Cardiac ventricle fibroblast (primary cell): ENCODE data around the gene S100A16. TPM values are rescaled to one million over a fixed set of nuclear protein-coding genes. Genes with fewer than 3 reads are reported as not detected.

Source experiments
- total RNA-seq: library from RNA; depleted of rRNA; stranded (reverse); fragments of >200 nt; gene quantifications from 2 replicates; pipeline ENCODE4 v1.2.3, GENCODE V29; 2015

Gene S100A16, protein sequence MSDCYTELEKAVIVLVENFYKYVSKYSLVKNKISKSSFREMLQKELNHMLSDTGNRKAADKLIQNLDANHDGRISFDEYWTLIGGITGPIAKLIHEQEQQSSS
- total RNA-seq = 134 and 164 TPM in 2 replicates

DNA sequence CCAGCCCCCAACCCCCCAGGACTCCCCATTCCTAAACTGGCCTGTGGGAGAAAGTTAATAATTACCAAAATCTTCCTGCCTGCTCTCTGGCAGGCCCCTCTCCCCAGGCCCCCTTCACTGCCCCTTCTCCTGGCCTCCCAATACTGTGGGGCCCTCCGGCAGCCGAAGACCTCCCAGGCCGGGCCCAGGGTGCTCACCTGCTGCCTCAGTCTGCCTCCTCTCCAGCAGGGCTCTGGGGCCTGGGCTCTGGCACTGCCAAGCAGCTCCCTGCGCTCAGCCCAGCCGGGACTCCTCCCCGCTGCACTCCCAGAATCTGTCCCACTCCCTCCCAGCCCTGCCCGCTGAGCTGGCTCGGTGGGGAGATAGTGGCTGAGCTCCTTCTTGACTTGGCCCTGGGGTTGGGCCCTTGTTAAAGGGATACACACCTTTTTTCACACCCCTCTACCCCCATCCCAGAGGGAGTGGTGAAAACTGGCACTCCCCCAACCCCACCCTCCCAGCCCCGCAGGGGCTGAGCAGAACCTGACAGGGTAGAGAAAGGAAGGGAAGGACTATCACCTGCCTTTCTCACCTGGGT is at the start of gene S100A16:
Gene S100A16, minus strand, starts transcription at position 383 of the 577 bp plus-strand sequence. CDS start 4,986 bp downstream, outside the sequence.

DNA sequence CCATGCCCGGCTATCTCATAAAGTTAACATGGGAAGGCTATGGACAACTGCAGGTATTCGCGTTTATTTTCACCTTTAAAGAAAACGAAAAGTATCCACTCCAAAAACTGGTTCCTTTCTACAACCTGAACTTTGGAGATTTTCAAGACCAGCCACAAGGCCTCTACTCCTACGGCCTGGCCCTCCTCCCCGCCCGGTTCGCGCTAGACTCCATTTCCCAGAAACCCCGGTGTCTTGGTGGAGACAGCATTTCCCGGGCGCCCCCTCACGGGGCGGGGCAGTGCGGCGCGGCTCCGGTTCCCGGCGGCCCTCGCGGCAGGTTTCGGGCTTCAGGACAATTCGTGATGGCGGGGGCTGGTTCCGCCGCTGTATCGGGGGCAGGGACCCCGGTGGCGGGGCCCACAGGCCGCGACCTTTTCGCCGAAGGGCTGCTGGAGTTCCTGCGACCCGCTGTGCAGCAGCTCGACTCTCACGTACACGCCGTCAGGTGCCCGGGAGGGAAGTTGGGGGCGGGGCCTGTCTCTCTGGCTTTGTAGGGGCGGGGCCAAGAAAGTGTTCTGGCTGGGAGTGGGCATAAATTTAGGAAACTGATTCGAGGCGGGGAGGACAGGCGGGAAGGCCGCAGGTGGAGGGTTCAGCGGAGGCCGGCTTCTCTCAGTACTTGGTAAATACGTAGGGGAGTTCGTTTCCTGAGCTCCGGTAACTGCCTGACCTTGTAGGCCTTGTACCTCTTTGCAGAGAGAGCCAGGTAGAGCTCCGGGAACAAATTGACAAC is 45.6 kb upstream of the S100A16 start, which contains the start of gene SNAPIN:
Gene SNAPIN, plus strand, starts transcription at position 304 of the 775 bp plus-strand sequence. Its CDS starts 41 bp downstream, at position 345.

DNA sequence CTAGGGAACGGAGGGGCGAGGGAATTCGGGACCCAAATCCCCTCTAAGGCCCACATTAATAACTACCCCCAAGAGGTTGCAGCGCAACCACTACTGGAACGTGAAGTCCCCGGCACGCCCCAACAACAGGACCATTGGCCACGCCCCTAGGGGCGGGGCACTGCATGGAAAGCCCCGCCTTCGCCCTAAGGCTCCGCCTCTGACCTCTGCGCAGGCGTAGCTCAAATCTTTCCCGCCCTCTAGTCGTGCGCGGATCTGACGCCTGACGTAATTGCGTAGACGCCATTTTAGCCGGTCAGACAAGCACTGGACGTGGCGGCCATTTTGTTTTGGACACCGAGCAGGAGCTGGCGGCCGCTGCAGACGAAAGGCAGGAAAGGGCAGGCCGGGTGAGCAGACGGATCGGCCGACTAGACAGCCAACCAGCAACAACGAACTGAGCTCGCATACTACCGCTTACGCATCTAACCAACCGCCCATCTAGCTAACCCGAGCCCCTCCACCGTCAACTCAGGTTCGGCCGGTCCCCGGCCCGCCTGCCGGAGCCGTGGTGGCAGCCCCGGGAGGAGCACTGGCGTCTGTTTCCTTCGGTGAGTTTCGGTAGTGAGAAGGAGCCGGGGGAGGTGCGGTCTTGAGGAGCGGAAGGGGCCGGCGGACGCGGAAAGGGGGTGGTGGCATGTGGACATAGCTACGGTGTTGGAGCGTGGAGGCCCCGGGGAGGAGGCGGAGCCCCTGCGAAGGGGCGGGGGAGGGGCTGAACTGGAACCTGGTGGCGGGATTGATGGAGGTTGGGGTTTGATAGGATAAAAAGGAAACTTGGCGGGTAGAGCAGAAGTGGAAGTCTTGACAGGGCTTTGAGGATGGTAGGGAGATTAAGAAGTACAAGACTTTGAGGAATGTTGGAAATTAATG is 21.1 kb upstream of the S100A16 start, which contains the start of gene CHTOP:
Gene CHTOP, plus strand, starts transcription at position 313 of the 912 bp plus-strand sequence. CDS start 2,523 bp downstream, outside the sequence.

DNA sequence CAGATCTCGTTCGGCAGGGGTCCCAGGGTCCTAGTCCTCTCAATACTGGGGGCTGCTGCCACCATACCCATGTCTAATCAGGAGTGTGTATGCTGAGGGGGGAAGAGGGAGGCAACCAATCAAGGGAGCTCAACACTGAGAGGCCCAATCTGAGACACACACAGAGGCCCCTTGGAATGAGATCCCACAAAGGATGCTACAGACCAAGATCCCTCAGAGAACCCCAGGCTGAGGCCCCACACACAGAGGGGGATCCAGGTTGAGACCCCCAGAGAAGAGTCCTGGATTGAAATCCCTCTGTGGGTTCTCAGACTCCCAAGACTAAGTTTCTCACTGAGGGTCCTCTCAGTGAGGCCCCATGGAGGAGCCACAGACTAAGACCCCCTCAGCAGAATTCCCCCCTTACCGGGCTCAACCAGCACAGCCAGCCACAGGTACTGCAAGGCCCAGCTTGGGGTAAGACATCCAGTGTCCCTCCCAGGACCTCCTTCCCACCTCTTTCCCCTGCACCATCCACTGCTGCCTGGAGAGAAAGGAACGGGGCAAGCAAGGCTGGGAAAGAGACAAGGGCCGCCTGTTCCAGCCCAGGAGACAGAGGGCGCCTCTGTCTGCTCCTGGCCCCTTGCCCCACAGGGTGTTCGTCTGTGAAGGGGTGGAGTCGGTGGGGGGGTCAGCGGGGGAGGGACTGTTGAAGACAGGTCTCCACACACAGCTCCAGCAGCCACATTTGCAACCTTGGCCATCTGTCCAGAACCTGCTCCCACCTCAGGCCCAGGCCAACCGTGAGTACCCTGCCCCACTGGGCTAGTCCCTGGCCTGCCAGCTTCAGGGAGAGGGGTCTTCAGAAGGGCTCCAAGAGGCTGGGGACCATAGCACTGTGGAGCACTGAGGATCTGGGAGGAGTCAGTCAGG is 15.0 kb upstream of the S100A16 start, which contains the start of gene S100A1:
Gene S100A1, plus strand, starts transcription at position 720 of the 912 bp plus-strand sequence. CDS start 2,088 bp downstream, outside the sequence.

DNA sequence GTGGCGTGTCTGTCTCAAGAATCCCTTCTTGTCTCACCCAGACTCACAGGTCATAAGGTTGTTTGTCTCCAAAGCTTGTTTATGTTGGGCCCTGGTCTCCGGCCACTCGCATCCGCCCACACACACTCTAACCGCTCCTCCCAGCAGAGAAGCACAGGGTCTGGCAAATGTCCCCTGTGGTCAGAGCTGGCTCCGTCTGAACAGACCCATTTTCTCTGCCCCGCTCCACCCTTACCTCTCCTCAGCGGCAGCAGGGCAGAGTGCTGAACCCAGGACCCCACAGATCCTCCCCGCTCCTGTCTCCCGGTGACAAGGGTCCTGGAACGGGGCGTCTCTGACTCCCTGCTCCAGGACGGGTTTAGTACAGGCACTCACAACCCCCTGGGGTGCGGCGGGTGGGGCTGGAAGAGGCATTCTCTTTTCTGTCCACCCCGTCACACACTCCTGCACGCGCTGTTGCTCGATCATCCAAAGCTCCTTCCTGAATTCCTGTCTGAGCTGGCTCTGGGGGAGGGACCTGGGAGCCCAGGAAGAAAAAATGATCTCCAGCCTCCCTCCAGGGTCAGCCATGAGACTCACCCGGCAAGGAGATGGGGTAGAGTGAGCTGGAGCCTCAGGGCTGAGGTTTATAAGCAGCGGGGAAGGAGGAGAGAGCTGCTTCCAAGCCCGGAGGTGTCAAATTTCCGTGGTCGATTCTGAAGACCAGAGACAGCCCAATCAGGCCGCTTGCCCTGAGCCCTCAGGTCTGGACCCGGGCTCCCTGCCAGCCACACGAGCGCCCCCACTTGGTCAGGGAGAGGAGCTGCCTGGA is 14.2 kb upstream of the S100A16 start, which contains the start of gene S100A13:
Gene S100A13, minus strand, starts transcription at position 602 of the 811 bp plus-strand sequence. CDS start 1,033 bp downstream, outside the sequence.

DNA sequence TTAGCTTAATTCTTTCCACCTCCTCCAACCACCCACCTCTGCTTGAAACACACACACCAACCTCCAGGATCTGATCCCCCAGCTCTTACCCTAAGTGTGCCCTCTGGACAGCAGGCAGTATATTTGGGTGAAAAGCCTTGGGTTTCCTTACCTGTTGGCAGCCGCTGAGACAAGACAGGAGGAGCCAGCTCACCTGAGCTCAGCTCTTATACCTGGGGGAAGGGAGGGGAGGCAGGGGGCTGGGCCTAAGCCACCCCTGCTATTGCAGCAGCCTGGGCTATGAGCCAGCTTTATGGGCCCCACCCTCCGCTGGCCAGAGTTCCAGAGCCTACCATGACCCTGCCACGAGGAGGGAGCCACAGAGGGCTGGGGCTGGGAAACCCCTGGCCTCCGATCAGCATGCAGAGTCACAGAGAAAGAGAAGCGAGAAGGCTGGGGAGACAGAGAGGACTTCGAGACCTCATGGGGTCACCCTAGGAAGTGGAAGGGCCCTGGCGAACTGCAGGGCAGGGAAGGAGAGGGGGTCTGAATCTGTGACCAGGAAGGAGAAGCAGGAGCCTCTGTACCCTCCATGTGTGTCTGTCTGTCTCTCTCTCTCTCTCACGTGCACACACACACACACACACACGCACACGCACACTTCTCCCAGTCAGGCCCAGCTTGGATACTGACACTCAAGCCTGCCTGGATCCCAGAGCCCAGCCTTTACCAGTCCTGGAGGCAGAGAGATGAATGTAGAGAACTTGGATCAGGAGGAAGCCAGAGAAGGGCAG is 3.4 kb upstream of the S100A16 start, which contains the start of gene S100A14:
Gene S100A14, minus strand, starts transcription at position 182 of the 773 bp plus-strand sequence. CDS start 467 bp downstream, outside the sequence.

DNA sequence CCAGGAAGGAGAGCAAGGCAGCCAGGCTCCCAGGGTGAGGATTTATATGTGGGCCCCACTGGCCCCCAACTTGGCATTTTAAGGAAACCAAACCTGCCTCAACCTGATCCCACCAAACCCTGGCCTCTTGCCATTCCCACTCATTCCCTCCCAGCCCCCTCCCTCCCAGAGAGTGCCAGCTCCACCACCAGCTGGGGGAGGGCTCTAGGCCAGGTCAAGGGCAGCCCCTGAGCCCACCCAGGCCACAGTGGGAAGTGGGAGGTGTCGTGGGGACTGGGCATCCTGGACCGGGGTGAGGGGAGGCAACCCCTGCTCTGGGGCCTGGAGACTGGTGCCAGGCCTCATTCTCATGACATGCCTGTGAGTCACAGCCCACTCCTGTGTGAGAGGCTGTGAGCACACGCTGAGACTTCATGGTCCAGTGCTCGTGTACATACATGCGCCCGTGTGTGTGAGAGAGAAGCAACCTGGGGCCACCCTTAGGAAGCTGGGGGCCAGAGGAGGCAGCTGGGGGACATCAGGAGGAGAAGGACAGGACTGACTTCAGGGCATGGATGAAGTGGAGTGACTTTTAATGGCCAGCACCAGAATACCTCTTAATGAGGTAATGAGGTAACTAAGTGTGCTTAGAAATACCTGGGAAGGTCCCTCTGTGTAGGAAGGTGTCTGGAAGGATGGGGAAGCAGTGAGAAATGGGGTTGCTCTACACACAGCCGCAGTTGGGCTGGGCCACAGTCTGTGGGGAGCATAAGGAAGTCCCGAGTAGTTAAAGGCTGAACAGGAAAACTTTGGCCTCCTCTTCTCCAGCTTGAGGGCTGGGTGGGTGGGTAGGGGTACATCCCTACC is 47.2 kb downstream of the S100A16 start, which contains the start of gene S100A2:
Gene S100A2, minus strand, starts transcription at position 316 of the 846 bp plus-strand sequence. CDS start 1,967 bp downstream, outside the sequence.

Other genes with a start within 250 kb of the S100A16 start
- gene S100A12, start 237.5 kb downstream of the S100A16 start, total RNA-seq = not detected in 2 replicates
- not detected in 2 replicates for gene S100A8, start 222.1 kb downstream of the S100A16 start, total RNA-seq
- gene S100A7A, start 196.6 kb downstream of the S100A16 start, total RNA-seq = not detected in 2 replicates
- not detected in 2 replicates for gene S100A7, start 152.5 kb downstream of the S100A16 start, total RNA-seq
- gene S100A6, start 77.1 kb downstream of the S100A16 start, total RNA-seq = 1,170 and 1,265 TPM in 2 replicates
- not detected in 2 replicates for gene S100A5, start 72.2 kb downstream of the S100A16 start, total RNA-seq
- gene S100A4, start 67.3 kb downstream of the S100A16 start, total RNA-seq = 662 and 686 TPM in 2 replicates
- 3.3 and 11.2 TPM in 2 replicates for gene S100A3, start 63.9 kb downstream of the S100A16 start, total RNA-seq
- gene S100A2, start 47.3 kb downstream of the S100A16 start, total RNA-seq = 0.24 and 1.9 TPM in 2 replicates
- not detected in 2 replicates for gene S100A14, start 3.2 kb upstream of the S100A16 start, total RNA-seq
- gene S100A13, start 14.4 kb upstream of the S100A16 start, total RNA-seq = 202 and 218 TPM in 2 replicates
- 0.29 TPM in 1 of 2 replicates, not detected in the other for gene S100A1, start 15.3 kb upstream of the S100A16 start, total RNA-seq
- 24.5 and 27.5 TPM in 2 replicates for gene CHTOP, start 20.9 kb upstream of the S100A16 start, total RNA-seq
- gene SNAPIN, start 45.6 kb upstream of the S100A16 start, total RNA-seq = 42.1 and 48.0 TPM in 2 replicates
- gene ILF2, start 57.9 kb upstream of the S100A16 start, total RNA-seq = 85.3 and 95.6 TPM in 2 replicates
- gene NPR1, start 65.6 kb upstream of the S100A16 start, total RNA-seq = 17.4 and 19.6 TPM in 2 replicates
- 28.0 and 28.3 TPM in 2 replicates for gene INTS3, start 114.9 kb upstream of the S100A16 start, total RNA-seq
- 46.1 and 48.2 TPM in 2 replicates for gene SLC27A3, start 162.3 kb upstream of the S100A16 start, total RNA-seq